Heart left ventricle (tissue), 16 donors: Measurements from ENCODE around the gene SCAMP4. TPM values are rescaled to one million over a fixed set of nuclear protein-coding genes. Genes with fewer than 3 reads are reported as not detected.
A peak's percentile ranks its signal among the peaks of the same experiment; 100 is the strongest.

Experiments
- ATAC-seq, 4 donors: fragments of 200-7000 bp; cut with Tn5 transposase; one replicate each; pipeline ENCODE4 v1.9.1; 2020 to 2022; ENCODE audit warnings: moderate library complexity in 4 of 4, mild to moderate bottlenecking in 3 of 4, moderate number of reproducible peaks in 1 of 4
- DNase-seq, 5 donors: peaks; one replicate each; pipeline ENCODE4 v3.0.0-alpha.2; 2020
- H3K27ac ChIP-seq, 12 donors: fragments of 200-600 bp; sonication (generic) in 4 of 12; one replicate each; pipeline versions ENCODE4 v1.5.0 to v1.8.0; 2016 to 2022; ENCODE audit warnings: mild to moderate bottlenecking in 2 of 12
- H3K27me3 ChIP-seq, 9 donors: fragments of 200-600 bp; sonication (generic) in 2 of 9; one replicate each; pipeline versions ENCODE4 v1.5.1 to v1.8.0; 2016 to 2022; ENCODE audit warnings: mild to moderate bottlenecking in 3 of 9
- H3K36me3 ChIP-seq, 9 donors: fragments of 200-600 bp; sonication (generic) in 2 of 9; one replicate each; pipeline versions ENCODE4 v1.5.0 to v1.8.0; 2018 to 2022; ENCODE audit warnings: mild to moderate bottlenecking in 2 of 9
- H3K4me1 ChIP-seq, 12 donors: fragments of 200-600 bp; sonication (generic) in 4 of 12; one replicate each; pipeline versions ENCODE4 v1.5.0 to v1.8.0; 2016 to 2022; ENCODE audit warnings: mild to moderate bottlenecking in 3 of 12
- H3K4me3 ChIP-seq, 12 donors: fragments of 200-600 bp; sonication (generic) in 4 of 12; one replicate each; pipeline versions ENCODE4 v1.5.0 to v1.8.0; 2017 to 2022; ENCODE audit warnings: mild to moderate bottlenecking in 9 of 12, moderate library complexity in 4 of 12
- H3K9me3 ChIP-seq, 12 donors: fragments of 200-600 bp; sonication (generic) in 4 of 12; one replicate each; pipeline versions ENCODE4 v1.5.0 to v1.8.0; 2016 to 2022; ENCODE audit warnings: mild to moderate bottlenecking in 1 of 12
- POLR2A ChIP-seq, 2 donors: fragments of 450-650 bp; IDR thresholded peaks; one replicate each; pipeline ENCODE4 v1.6.1; 2017; ENCODE audit warnings: antibody characterized with exemption in 2 of 2, mild to moderate bottlenecking in 2 of 2, moderate library complexity in 2 of 2
- WGBS, 4 donors: extraction: QIAGEN DNeasy Blood & Tissue Kit in 2 of 4; methylation state at CpG; one replicate each; pipeline versions ENCODE4 v1.1.5 to v1.1.7; 2013 to 2018; 5-methylcytosine and 5-hydroxymethylcytosine counted together
- intact Hi-C, 10 donors: fragments of 100-400 bp; cut with DNase I; formaldehyde crosslinking; loops; one replicate each; pipeline versions ENCODE4 v1.11.1 to v1.14.2; 2022
- polyA plus RNA-seq, 2 donors: library from polyadenylated mRNA; stranded (reverse); fragments of 200-250 nt; gene quantifications; one replicate each; pipeline ENCODE4 v1.2.3, GENCODE V29; 2013
- total RNA-seq, 9 donors: library from RNA; depleted of rRNA in 2 of 9; stranded (reverse); fragments of >200 nt in 2 of 9; fragmentation: NEBNext Ultra II Directional in 3 of 9; extraction: Animal tissue kit (Norgen Biotek cat#: 25700) in 3 of 9; gene quantifications; one replicate each; pipeline versions ENCODE4 v1.1.0 to v1.2.4, GENCODE V29; 2016 to 2023
- TF ChIP-seq, protein P1 (sequence below), 12 donors: fragments of 200-600 bp; sonication (generic) in 4 of 12; IDR thresholded peaks; one replicate each; pipeline versions ENCODE4 v1.5.0 to v1.8.0; 2018 to 2022; ENCODE audit warnings: antibody characterized with exemption in 12 of 12, mild to moderate bottlenecking in 5 of 12
- donor health status: ischemic (EF 13 %, LVEDD 7.1; RV severe dilation, severe dysfunction).
- donor health status: healthy with polysubstance abuse.
- donor health status: DM: no; HTN: yes; CAD: no.
- donor health status: DM: no; HTN: no; CAD: no.
- donor health status: ischemic (EF 25% LVEDD 6.9; RV normal size, moderate dysfunction).
- donor health status: ischemic (EF 25% LVEDD 5.7; RV mildly dilated, moderate dysfunction).
- donor health status: healthy.
- donor health status: DM: yes; HTN: yes; CAD: no.
- donor health status: ischemic (EF 35%, LVEDD 5.7; RV mildly dilated, moderate dysfunction).
- donor health status: nonischemic (EF 11% LVEDD 7.7; RV severe dilation, severe dysfunction).
- donor health status: DM: yes; HTN: yes; CAD: no.
- donor health status: PGD.
- donor health status: ischemic (EF 29% LVEDD 5.4; RV normal size, mild dysfunction).
- donor health status: nonischemic (EF 23%, LVEDD 6.1; RV moderate dilation, normal function).

Gene SCAMP4
- total and polyA plus RNA-seq, 11 donors = 13.5 to 38.8 (median 19.1) TPM

DNA sequence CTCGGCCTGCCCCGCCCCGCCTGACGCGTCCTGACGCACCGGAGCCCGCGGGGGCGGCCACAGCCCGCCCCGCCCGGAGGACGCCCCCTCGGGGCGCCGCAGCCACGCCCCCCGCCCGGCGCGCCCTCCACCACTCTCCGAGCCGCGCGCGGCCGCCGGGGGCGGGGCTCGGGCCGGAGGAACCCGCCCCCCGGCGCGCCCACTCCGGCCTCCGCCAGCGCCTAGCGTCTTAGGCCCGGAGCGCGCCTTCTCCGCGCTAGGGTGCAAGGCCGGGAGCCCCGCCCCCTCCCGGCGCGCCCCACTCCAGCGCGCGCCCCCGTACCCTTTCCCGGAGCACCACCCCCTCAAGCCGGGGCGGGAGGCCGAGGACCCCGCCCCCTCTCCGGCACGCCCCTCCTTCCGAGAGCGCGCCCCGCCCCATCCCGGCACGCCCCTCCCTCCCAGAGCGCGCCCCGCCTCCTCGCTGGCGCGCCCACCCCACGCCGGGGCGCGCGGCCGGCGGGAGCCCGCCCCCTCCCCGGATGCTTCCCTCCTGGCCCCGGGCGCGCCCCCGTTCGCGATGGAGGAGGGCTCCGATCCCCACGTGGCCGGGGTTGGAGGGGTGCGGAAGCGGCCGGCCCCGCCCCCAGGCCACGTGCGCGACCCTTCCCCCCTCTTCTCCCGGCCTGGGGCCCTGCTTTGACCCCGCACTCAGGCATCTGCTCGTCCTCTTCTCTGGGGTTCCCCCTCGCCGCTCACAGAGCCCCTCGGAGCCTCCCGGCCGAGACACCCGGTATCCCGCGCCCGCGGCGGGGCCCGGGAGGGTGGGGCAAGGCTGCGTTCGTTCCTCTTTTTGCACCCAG lies 41.3 kb upstream of the SCAMP4 start:
- H3K9me3 ChIP-seq = no peaks in the 10 kb centered on the region
- intact Hi-C loops = loop anchor here in 2 of 10 donors (2.0 to 10.0 kb wide), 2 partner anchors 65 to 201 kb away; no protein-coding TSS in a partner anchor
- peak overlapping the region; percentile 66 to 98 (median 90) for H3K27ac ChIP-seq
- H3K4me1 ChIP-seq = peaks cover 0 to 50% (median 36%) of the 10 kb centered on the region in 12 donors
- WGBS, 4 donors = 0 to 1% (median 0%) methylated on average over 14 to 115 of the region's 115 CpGs
- peak overlapping the region; percentile 59 to 99 (median 76) for H3K4me3 ChIP-seq
- TF ChIP-seq POLR2A (IDR thresholded peaks at IDR 0.05) = peak in 1 of 2 donors; percentile 39
- TF ChIP-seq, protein P1, sequence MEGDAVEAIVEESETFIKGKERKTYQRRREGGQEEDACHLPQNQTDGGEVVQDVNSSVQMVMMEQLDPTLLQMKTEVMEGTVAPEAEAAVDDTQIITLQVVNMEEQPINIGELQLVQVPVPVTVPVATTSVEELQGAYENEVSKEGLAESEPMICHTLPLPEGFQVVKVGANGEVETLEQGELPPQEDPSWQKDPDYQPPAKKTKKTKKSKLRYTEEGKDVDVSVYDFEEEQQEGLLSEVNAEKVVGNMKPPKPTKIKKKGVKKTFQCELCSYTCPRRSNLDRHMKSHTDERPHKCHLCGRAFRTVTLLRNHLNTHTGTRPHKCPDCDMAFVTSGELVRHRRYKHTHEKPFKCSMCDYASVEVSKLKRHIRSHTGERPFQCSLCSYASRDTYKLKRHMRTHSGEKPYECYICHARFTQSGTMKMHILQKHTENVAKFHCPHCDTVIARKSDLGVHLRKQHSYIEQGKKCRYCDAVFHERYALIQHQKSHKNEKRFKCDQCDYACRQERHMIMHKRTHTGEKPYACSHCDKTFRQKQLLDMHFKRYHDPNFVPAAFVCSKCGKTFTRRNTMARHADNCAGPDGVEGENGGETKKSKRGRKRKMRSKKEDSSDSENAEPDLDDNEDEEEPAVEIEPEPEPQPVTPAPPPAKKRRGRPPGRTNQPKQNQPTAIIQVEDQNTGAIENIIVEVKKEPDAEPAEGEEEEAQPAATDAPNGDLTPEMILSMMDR (IDR thresholded peaks at IDR 0.05) = no peak
- ATAC-seq (peak; percentile 66 to 83 (median 82)), DNase-seq (peak; percentile 93 to 96 (median 93))
- no peaks in the 10 kb centered on the region for H3K36me3 ChIP-seq
- H3K27me3 ChIP-seq = no peaks in the 10 kb centered on the region

DNA sequence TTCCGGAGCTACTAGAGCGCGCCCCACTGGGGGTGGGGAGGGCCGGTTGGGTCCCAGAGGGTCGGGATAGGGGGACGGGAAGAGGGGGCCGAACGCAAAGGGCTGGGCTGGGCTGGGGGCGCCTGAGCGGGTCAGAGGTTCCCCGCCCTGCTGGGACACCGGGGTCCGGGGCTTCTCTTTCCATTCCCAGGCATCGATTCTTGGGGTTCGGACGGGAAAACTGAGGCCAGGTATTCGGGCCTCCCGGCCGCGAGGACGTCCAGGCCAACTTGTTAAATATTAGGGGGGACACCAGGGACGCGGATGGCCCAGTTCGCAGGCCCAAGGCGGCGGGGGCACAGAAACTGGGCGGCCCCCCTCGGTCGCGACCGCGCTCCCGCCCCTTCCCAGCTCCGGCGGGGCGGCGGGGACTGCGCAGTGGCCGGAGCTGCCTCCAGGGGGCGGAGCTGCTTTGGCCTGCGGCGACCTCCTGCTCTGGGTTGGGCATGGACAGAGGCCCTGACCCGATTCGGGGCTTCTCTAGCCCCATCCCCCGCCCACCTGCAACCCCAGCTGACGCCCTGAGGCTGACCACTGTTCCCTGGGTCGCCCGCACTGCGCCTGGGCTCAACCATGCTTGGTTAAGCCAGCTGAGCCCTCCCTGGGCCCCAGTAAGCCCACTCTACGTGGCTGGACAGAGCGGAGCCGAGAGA lies 40.6 kb upstream of the SCAMP4 start:
- H3K4me3 ChIP-seq = peak overlapping the region; percentile 59 to 90 (median 72)
- intact Hi-C loops = loop anchor here in 2 of 10 donors (2.0 to 10.0 kb wide), 2 partner anchors 64 to 200 kb away; no protein-coding TSS in a partner anchor

DNA sequence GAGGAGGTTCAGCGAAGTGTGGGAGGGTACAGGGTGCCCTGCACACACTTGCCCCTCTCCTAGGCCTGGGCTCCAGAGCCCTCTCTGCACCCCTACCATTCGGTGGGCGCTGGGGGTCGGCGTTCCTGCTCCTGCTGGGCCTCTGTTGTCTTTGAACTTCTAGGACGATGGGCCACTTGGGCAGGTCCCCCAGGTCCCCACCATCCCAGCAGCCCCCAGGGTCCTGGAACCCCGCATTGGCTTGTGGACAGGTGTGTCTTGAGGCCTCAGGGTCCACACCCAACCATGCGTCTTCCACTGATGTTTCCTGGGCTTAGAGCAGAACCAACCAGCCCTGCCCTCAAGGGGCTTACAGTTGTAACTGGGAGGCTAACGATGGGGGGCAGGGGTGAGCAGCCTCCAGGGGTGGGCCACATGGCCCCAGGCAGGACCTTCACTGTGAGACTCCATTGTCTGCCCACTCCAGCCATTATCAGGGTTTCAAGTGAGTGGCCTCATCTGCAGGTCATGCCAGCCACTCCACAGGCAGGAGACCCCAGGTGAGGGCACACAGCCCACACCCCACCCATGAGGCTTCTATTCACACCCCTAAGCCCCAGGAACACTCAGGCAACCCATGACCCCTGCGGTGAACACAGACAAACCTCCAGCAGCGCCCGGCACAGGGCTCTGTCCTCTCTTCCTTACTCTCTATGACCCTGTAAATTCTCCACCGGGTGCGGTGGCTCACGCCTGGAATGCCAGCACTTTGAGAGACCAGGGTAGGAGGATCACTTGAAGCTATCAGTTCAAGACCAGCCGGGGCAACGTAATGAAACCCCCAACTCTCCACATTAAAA lies 39.8 kb upstream of the SCAMP4 start:
- WGBS, 4 donors = 80 to 91% (median 84%) methylated on average over 12 to 17 of the region's 17 CpGs
- H3K36me3 ChIP-seq = peaks cover 0 to 3% (median 0%) of the 10 kb centered on the region in 9 donors
- ATAC-seq (no peak), DNase-seq (peak in 2 of 5 donors; percentile 36 to 65)
- TF ChIP-seq, protein P1 (IDR thresholded peaks at IDR 0.05) = no peak
- TF ChIP-seq POLR2A (IDR thresholded peaks at IDR 0.05) = no peak
- peak overlapping the region in 10 of 12 donors; percentile 65 to 90 (median 74) for H3K4me3 ChIP-seq
- no peaks in the 10 kb centered on the region for H3K9me3 ChIP-seq
- H3K27me3 ChIP-seq = no peaks in the 10 kb centered on the region
- intact Hi-C loops = loop anchor here in 2 of 10 donors (2.0 to 10.0 kb wide), 2 partner anchors 63 to 199 kb away; no protein-coding TSS in a partner anchor
- peak overlapping the region; percentile 66 to 98 (median 90) for H3K27ac ChIP-seq
- peaks cover 0 to 35% (median 26%) of the 10 kb centered on the region in 12 donors for H3K4me1 ChIP-seq

More for the DNA sequence above, 40.6 kb upstream of the SCAMP4 start:
- H3K4me1 ChIP-seq = peaks cover 0 to 43% (median 31%) of the 10 kb centered on the region in 12 donors
- peak overlapping the region; percentile 66 to 98 (median 90) for H3K27ac ChIP-seq
- peak; percentile 40 to 71 (median 62) for ATAC-seq
- H3K27me3 ChIP-seq = no peaks in the 10 kb centered on the region
- H3K9me3 ChIP-seq = no peaks in the 10 kb centered on the region
- WGBS, 4 donors = 8 to 26% (median 9%) methylated on average over 7 to 52 of the region's 52 CpGs
- peak; percentile 77 to 88 (median 82) for DNase-seq
- no peak for TF ChIP-seq POLR2A (IDR thresholded peaks at IDR 0.05)
- TF ChIP-seq, protein P1 (IDR thresholded peaks at IDR 0.05) = peak; percentile 79 to 93 (median 85)
- no peaks in the 10 kb centered on the region for H3K36me3 ChIP-seq
